H1 (cell line): ENCODE data around the gene STX8.

Experiments used
- BACH1 ChIP-seq: IDR thresholded peaks from 2 replicates; pipeline ENCODE4 v1.6.1; 2012; ENCODE audit warnings: low read length, improper control_type of control experiment
- CHD1 ChIP-seq: IDR thresholded peaks from 2 replicates; pipeline ENCODE4 v1.6.1; 2012; ENCODE audit warnings: low read depth, low read length, improper control_type of control experiment
- CHD2 ChIP-seq: IDR thresholded peaks from 2 replicates; pipeline ENCODE4 v1.6.1; 2012; ENCODE audit warnings: low read length, improper control_type of control experiment
- CREB1 ChIP-seq: IDR thresholded peaks from 2 replicates; pipeline ENCODE4 v1.6.1; 2012; ENCODE audit warnings: inconsistent platforms
- EGR1 ChIP-seq: IDR thresholded peaks from 2 replicates; pipeline ENCODE4 v1.6.1; 2011; ENCODE audit warnings: low read depth, low read length, borderline replicate concordance
- JUN ChIP-seq: IDR thresholded peaks from 2 replicates; pipeline ENCODE4 v1.6.1; 2011; ENCODE audit warnings: low read depth, mild to moderate bottlenecking, improper control_type of control experiment, low read length
- POLR2AphosphoS5 ChIP-seq: IDR thresholded peaks from 2 replicates; pipeline ENCODE4 v1.6.1; 2011; ENCODE audit warnings: low read depth, low read length
- RFX5 ChIP-seq: IDR thresholded peaks from 2 replicates; pipeline ENCODE4 v1.6.1; 2011; ENCODE audit warnings: low read depth, low read length, improper control_type of control experiment, borderline replicate concordance
- SP1 ChIP-seq: IDR thresholded peaks from 2 replicates; pipeline ENCODE4 v1.6.1; 2011; ENCODE audit warnings: low read depth, low read length
- TAF1 ChIP-seq: IDR thresholded peaks from 2 replicates; pipeline ENCODE4 v1.6.1; 2011; ENCODE audit warnings: mild to moderate bottlenecking, low read depth, low read length
- TF ChIP-seq, protein P1 (sequence below), 3 experiments: IDR thresholded peaks; 1 replicate in 2 of 3; 2 replicates in 1 of 3; pipeline versions ENCODE4 v1.5.1 to v1.6.1; 2011; ENCODE audit warnings: low read length in 3 of 3, mild to moderate bottlenecking in 3 of 3, inconsistent platforms in 2 of 3, low read depth in 1 of 3, moderate library complexity in 1 of 3; ENCODE audit not compliant: insufficient read depth in 1 of 3; ENCODE audit errors: control extremely low read depth in 1 of 3

DNA sequence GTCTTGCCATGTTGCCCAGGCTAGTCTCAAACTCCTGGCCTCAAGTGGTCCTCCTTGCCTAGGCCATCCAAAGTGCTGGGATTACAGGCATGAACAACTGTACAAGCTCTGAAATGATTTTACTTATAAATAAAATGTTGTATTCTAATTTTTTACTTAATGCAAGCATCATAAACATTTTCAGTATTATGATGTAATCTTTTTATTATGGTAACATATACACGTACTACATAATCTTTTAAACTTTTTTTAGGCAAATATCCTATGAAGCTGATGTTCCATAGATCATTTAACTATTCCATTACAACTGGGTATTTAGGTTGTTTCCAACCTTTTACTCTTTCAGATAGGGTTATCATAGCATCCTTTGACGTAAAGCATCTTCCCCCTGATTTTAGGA is 35.9 kb upstream of the STX8 start:
- no peak for TF ChIP-seq CHD2
- TF ChIP-seq, protein P1, sequence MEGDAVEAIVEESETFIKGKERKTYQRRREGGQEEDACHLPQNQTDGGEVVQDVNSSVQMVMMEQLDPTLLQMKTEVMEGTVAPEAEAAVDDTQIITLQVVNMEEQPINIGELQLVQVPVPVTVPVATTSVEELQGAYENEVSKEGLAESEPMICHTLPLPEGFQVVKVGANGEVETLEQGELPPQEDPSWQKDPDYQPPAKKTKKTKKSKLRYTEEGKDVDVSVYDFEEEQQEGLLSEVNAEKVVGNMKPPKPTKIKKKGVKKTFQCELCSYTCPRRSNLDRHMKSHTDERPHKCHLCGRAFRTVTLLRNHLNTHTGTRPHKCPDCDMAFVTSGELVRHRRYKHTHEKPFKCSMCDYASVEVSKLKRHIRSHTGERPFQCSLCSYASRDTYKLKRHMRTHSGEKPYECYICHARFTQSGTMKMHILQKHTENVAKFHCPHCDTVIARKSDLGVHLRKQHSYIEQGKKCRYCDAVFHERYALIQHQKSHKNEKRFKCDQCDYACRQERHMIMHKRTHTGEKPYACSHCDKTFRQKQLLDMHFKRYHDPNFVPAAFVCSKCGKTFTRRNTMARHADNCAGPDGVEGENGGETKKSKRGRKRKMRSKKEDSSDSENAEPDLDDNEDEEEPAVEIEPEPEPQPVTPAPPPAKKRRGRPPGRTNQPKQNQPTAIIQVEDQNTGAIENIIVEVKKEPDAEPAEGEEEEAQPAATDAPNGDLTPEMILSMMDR (IDR thresholded peaks at IDR 0.05; ENCODE audit: control extremely low read depth in 1 of 3, insufficient read depth in 1 of 3, low read depth in 1 of 3, low read length in 3 of 3) = no peak
- TF ChIP-seq BACH1 = no peak
- TF ChIP-seq TAF1 = no peak
- TF ChIP-seq SP1 = no peak
- TF ChIP-seq POLR2AphosphoS5 = no peak
- TF ChIP-seq EGR1 = no peak
- no peak for TF ChIP-seq CREB1
- TF ChIP-seq CHD1 = no peak
- TF ChIP-seq RFX5 = no peak
- TF ChIP-seq JUN = no peak
